Measurements from ENCODE around the gene EPHB1.
A peak's percentile ranks its signal among the peaks of the same experiment; 100 is the strongest.

The EPHB1 gene

GRCh38 chr3:134887536-134887935 lies 92.5 kb downstream of the EPHB1 start:
- DNase-seq: no peak

- no peak for DNase-seq
Measured at GRCh38 chr3:134892326-134892725, 97.3 kb downstream of the EPHB1 start.

- no peak for DNase-seq
Measured at GRCh38 chr3:134892761-134893160, 97.7 kb downstream of the EPHB1 start.

GRCh38 chr3:134894533-134894932 lies 99.5 kb downstream of the EPHB1 start:
- DNase-seq: no peak

- no peak for DNase-seq
Measured at GRCh38 chr3:134895181-134895580, 100.1 kb downstream of the EPHB1 start.

- DNase-seq: no peak
Measured at GRCh38 chr3:134896141-134896540, 101.1 kb downstream of the EPHB1 start.

GRCh38 chr3:134896696-134897095 lies 101.6 kb downstream of the EPHB1 start:
- DNase-seq: no peak

GRCh38 chr3:134897391-134898141 lies 102.5 kb downstream of the EPHB1 start:
- DNase-seq: no peak

- no peak for DNase-seq
Measured at GRCh38 chr3:134898181-134898754, 103.2 kb downstream of the EPHB1 start.

- DNase-seq: no peak
Measured at GRCh38 chr3:134899786-134900185, 104.7 kb downstream of the EPHB1 start.

GRCh38 chr3:134900482-134900881 lies 105.4 kb downstream of the EPHB1 start:
- DNase-seq: no peak

- no peak for DNase-seq
Measured at GRCh38 chr3:134901461-134901860, 106.4 kb downstream of the EPHB1 start.

- DNase-seq: no peak
Measured at GRCh38 chr3:134903837-134904236, 108.8 kb downstream of the EPHB1 start.

- peak; percentile 84 for DNase-seq
Measured at GRCh38 chr3:134904241-134904771, 109.2 kb downstream of the EPHB1 start.

- DNase-seq: no peak
Measured at GRCh38 chr3:134904776-134905646, 110.0 kb downstream of the EPHB1 start.

GRCh38 chr3:134905647-134905935 lies 110.5 kb downstream of the EPHB1 start:
- no peak for DNase-seq

GRCh38 chr3:134908271-134908670 lies 113.2 kb downstream of the EPHB1 start:
- DNase-seq: no peak

- no peak for DNase-seq
Measured at GRCh38 chr3:134910026-134910425, 115.0 kb downstream of the EPHB1 start.

GRCh38 chr3:134911586-134912548 lies 116.8 kb downstream of the EPHB1 start:
- no peak for DNase-seq

- no peak for DNase-seq
Measured at GRCh38 chr3:134916276-134916961, 121.4 kb downstream of the EPHB1 start.

GRCh38 chr3:134917631-134918030 lies 122.6 kb downstream of the EPHB1 start:
- DNase-seq: no peak

GRCh38 chr3:134918441-134918840 lies 123.4 kb downstream of the EPHB1 start:
- no peak for DNase-seq

All from NK-92 treated with Interleukin-12 subunit alpha and Interleukin-12 subunit beta, amount 100 ng/mL, for 24 hours (cell line).